GM12872 (cell line): ENCODE measurements around the gene EFCAB9.

Experiments
- CTCF ChIP-seq: IDR thresholded peaks from 3 replicates; pipeline ENCODE4 v1.5.1; 2011; ENCODE audit warnings: low read depth, mild to moderate bottlenecking, low read length, moderate library complexity; ENCODE audit not compliant: insufficient read depth

EFCAB9 gene

DNA sequence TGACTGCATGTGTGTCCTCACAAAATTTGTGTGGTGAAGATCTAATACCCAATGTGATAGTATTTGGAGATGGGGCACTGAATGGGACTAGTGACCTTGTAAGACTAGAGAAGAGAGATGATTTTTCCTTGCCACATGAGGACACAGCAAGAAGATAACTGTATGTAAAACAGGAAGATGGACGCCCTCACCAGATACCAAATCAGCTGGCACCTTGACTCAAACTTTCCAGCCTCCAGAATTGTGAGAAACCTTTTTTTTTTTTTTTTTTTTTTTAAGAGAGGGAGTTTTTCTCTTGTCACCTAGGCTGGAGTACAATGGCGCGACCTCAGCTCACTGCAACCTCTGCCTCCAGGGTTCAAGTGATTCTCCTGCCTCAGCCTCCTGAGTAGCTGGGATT, 49.3 kb downstream of the EFCAB9 start:
- no peak for TF ChIP-seq CTCF

DNA sequence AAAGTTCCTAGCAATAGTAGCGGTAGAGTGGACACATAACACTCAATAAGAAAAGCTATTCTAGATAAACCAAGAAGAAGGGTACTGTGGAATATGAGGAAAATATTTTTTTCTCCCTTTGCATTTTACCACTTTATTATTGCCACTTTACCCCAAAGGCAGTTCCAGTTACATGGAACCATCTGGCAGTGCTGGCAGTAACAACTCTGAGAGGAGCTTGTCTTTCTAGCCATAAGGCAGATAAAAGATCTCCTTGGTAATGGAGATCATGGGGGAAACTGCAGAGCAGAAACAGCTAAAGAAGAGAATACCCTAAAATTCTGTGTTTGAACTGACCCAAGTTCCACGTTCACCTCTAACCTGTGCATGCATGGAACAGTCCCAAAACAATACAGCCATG, 51.1 kb downstream of the EFCAB9 start:
- TF ChIP-seq CTCF, result no peak

GRCh38 chr5:172245703-172246125, 51.7 kb downstream of the EFCAB9 start:
- no peak for TF ChIP-seq CTCF

DNA sequence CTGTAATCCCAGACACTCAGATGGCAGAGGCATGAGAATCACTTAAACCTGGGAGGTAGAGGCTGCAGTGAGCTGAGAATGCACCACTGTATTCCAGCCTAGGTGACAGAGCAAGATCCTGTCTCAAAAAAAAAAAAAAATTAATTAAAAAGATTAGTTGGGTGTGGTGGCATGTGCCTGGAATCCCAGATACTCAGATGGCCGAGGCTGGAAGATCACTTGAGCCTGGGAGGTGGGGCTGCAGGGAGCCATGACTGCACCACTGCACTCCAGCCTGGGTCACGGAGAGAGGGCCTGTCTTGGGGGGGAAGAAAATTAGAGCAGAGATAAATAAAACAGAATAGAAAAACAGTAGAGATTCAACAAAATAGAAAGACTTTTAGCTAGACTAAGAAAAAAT, 54.7 kb downstream of the EFCAB9 start:
- TF ChIP-seq CTCF, result no peak

- no peak for TF ChIP-seq CTCF
Measured at GRCh38 chr5:172251419-172251818, 57.4 kb downstream of the EFCAB9 start.

DNA sequence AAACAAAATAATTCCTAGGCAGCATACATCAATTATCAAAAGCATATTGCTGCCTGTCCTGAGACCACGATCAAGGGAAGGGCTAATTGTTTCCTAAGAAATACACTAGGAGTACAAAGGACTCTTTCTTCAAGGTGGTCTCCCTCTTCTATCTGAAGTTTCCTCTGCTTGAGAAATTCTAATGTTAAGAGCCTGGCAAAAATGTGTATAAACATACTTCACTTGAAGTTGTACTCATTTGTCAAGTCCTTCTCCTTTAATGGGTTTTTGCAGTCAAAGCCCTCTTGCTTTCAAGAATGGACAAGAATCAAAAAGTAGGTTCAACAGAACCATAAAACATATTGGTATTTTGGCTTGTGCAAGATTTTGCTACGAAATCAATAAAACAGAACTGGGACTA, 58.5 kb downstream of the EFCAB9 start:
- TF ChIP-seq CTCF, result no peak
